Chondrocyte (in vitro differentiated cells): Measurements from ENCODE around the gene CMSS1. TPM values are rescaled to one million over a fixed set of nuclear protein-coding genes. Genes with fewer than 3 reads are reported as not detected.

ENCODE experiments used
- DNase-seq: peaks from one replicate; pipeline ENCODE4 v3.0.0; 2021; ENCODE audit warnings: mixed read lengths, low spot score
- H3K27ac Mint-ChIP-seq: one replicate; pipeline ENCODE4 v1.8.0; 2021; ENCODE audit warnings: mild to moderate bottlenecking, moderate library complexity, mixed read lengths; ENCODE audit not compliant: unreplicated experiment
- H3K27me3 Mint-ChIP-seq: 2 replicates; pipeline ENCODE4 v1.8.0; 2021; ENCODE audit warnings: low read depth, mixed read lengths
- H3K36me3 Mint-ChIP-seq: 2 replicates; pipeline ENCODE4 v1.8.0; 2021; ENCODE audit warnings: low read depth, mixed read lengths
- H3K4me1 Mint-ChIP-seq: 2 replicates; pipeline ENCODE4 v1.8.0; 2021; ENCODE audit warnings: low read depth, mild to moderate bottlenecking, mixed read lengths
- H3K4me3 Mint-ChIP-seq: one replicate; pipeline ENCODE4 v1.8.0; 2021; ENCODE audit warnings: mild to moderate bottlenecking, moderate library complexity, mixed read lengths; ENCODE audit not compliant: unreplicated experiment
- H3K9me3 Mint-ChIP-seq: 2 replicates; pipeline ENCODE4 v1.8.0; 2021; ENCODE audit warnings: low read depth, mixed read lengths
- total RNA-seq: library from RNA; stranded (reverse); gene quantifications from 3 replicates; pipeline ENCODE4 v1.2.1, GENCODE V29; 2021
- TF ChIP-seq, protein P1 (sequence below): fragments of 200-600 bp; sonication (generic); IDR thresholded peaks from 2 replicates; pipeline ENCODE4 v1.5.0; 2021; ENCODE audit warnings: antibody characterized with exemption, mild to moderate bottlenecking, moderate library complexity

CMSS1 gene
- total RNA-seq, 1 donor from 2014 or later = 19.5 TPM

DNA sequence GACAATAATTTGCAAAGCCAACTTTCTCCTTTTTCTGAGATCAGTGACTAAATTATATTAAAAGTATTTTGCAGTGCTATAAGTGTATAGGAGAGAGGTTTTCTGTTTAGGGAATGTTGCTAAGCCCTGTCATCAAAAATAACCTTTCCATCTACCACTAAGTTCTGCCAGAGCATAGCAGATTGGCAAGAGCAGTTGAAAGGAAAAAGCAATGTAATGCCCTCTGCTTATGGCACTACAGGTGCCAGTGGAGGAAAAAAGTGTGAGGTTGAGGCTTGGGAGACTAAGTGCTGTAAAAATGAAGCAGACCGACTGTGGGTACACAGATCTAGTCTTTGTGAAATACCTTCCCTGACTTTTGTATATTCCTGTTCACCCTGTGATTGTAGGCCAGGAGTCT, 285.1 kb downstream of the CMSS1 start:
- TF ChIP-seq, protein P1, sequence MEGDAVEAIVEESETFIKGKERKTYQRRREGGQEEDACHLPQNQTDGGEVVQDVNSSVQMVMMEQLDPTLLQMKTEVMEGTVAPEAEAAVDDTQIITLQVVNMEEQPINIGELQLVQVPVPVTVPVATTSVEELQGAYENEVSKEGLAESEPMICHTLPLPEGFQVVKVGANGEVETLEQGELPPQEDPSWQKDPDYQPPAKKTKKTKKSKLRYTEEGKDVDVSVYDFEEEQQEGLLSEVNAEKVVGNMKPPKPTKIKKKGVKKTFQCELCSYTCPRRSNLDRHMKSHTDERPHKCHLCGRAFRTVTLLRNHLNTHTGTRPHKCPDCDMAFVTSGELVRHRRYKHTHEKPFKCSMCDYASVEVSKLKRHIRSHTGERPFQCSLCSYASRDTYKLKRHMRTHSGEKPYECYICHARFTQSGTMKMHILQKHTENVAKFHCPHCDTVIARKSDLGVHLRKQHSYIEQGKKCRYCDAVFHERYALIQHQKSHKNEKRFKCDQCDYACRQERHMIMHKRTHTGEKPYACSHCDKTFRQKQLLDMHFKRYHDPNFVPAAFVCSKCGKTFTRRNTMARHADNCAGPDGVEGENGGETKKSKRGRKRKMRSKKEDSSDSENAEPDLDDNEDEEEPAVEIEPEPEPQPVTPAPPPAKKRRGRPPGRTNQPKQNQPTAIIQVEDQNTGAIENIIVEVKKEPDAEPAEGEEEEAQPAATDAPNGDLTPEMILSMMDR = no peak
- peaks cover 3% of the 10 kb centered on the region for H3K9me3 Mint-ChIP-seq
- H3K27me3 Mint-ChIP-seq = no peaks in the 10 kb centered on the region
- no peak overlapping the region for H3K27ac Mint-ChIP-seq
- no peak for DNase-seq
- H3K4me3 Mint-ChIP-seq = no peak overlapping the region
- peaks cover 1% of the 10 kb centered on the region for H3K36me3 Mint-ChIP-seq
- peaks cover 88% of the 10 kb centered on the region for H3K4me1 Mint-ChIP-seq

DNA sequence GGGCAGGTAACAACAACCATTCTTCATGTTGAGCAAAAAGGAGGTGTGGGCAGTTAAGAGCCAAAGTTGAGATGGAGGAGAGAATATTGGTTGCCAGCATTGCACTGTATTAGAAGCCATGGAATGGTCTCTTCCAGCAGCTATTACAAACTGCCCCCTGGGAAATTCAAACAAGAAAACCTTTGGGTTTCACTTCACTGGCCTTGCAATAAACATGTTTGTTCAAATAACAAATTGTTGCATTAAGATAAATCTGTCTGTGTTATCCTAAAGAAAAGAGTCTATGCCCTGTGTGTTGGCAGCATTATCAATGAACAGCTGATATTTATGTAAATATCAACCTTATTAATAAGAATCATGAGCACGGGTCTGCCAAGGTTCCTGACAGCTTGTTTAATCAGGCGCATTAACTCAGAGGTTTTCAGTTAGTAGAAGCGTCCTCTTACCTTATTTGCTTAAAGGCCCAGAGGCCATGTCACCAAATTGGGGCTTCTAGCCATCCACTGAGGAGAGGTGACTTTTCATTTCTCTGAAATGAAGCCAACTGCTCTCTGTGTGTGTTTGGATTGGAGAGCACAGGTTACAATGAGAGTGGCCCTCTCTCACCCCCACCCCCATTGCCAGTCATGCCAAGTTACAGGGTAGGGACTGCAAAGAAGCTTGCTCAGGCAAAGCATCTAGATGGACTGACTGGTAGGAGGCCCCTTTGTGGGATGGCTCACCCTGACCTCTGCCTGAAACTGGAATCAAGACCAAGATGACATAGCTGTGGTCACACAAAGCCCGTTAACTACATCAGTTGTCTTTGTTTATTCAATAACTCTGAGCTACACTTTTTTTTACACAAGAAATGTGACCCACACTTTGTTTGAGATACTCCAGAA, 286.1 kb downstream of the CMSS1 start:
- H3K27ac Mint-ChIP-seq = peak overlapping the region; percentile 94

DNA sequence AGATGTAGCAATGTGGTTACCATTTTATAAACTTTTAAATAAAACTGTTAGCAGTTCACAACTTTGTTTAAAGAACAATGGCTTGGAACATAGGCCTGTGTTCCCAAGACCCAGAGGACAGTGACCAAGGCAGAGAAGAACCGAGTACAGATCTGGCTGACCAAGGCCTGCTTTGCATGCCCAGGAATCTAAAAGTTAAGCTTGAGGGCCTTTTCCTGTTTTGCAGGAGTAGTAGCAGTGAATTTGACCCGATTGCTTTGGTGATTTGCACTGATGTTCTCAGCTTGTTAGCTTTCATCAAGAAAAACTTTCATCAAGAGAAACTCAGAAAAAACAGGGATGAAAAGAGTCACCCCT, 286.8 kb downstream of the CMSS1 start:
- peaks cover 3% of the 10 kb centered on the region for H3K9me3 Mint-ChIP-seq
- no peaks in the 10 kb centered on the region for H3K27me3 Mint-ChIP-seq
- H3K27ac Mint-ChIP-seq = peak overlapping the region; percentile 94
- no peak for DNase-seq
- peaks cover 1% of the 10 kb centered on the region for H3K36me3 Mint-ChIP-seq
- no peak overlapping the region for H3K4me3 Mint-ChIP-seq
- TF ChIP-seq, protein P1 = no peak
- peaks cover 84% of the 10 kb centered on the region for H3K4me1 Mint-ChIP-seq

More for the DNA sequence above, 286.1 kb downstream of the CMSS1 start:
- no peak overlapping the region for H3K4me3 Mint-ChIP-seq
- TF ChIP-seq, protein P1 = no peak
- no peaks in the 10 kb centered on the region for H3K27me3 Mint-ChIP-seq
- H3K4me1 Mint-ChIP-seq = peaks cover 88% of the 10 kb centered on the region
- DNase-seq = no peak
- H3K36me3 Mint-ChIP-seq = peaks cover 1% of the 10 kb centered on the region
- H3K9me3 Mint-ChIP-seq = peaks cover 3% of the 10 kb centered on the region

DNA sequence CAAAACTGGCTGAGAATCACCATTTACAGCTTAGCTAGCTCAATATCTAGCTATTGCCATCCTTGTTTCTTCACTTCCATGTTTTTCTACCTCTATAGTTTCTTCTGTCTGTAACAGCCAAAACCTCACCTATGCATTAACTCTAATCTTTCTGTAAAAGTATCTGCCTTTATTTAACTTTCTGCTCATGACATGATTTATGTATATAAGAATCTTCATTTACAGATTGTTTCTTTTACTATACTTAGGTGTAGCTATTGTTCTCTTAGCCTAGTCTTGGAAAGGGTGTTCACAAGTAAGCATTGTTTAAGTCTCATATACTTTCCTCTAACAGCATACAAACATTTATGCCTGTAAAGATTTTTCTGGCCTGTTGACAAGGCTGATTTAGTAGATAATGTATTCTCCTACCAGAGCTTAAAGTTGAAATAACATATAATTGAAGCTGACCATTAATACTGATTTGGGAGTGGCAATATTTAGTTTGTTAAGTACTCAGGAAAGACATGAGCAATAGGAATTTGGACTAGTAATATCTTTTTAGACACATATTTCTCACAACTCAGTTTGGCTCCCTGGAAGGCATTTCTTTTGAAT, 287.3 kb downstream of the CMSS1 start:
- Mint-ChIP-seq H3K36me3 (peaks cover 1% of the 10 kb centered on the region), H3K9me3 (peaks cover 3% of the 10 kb centered on the region), H3K4me3 (no peak overlapping the region), H3K27me3 (no peaks in the 10 kb centered on the region), H3K27ac (peak overlapping the region; percentile 94), H3K4me1 (peaks cover 81% of the 10 kb centered on the region)
- TF ChIP-seq, protein P1 = no peak
- no peak for DNase-seq

DNA sequence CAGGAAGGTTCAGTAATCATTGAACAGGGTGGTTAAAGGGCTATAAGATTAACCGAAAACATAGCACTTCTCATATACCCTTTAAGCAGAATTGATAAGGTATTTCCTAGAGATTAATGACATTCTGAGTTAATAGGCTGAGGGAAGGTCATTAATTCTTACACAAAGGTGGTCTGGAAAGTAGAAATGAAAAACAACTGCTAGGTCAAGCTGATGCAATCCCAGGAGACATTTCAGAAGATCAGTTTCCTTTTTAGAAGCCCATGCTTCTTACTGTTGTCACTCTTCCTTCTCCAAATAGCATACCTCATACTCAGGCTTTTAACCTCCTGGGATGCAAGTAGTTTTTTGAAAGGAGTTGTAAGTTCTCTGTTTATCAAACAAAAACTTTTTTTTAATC, 287.8 kb downstream of the CMSS1 start:
- no peak for DNase-seq
- H3K9me3 Mint-ChIP-seq = peaks cover 3% of the 10 kb centered on the region
- no peaks in the 10 kb centered on the region for H3K27me3 Mint-ChIP-seq
- H3K4me3 Mint-ChIP-seq = no peak overlapping the region
- H3K36me3 Mint-ChIP-seq = peaks cover 1% of the 10 kb centered on the region
- H3K4me1 Mint-ChIP-seq = peaks cover 81% of the 10 kb centered on the region
- H3K27ac Mint-ChIP-seq = peak overlapping the region; percentile 94
- TF ChIP-seq, protein P1 = no peak
